ENCODE data around the gene APOL3.

APOL3 gene

GRCh38 chr22:36131907-36132306, 28.6 kb downstream of the APOL3 start:
- no peak for TF ChIP-seq GATA3 (IDR thresholded peaks at IDR 0.05; ENCODE audit: low read depth, low read length)
- TF ChIP-seq GATA2 (IDR thresholded peaks at IDR 0.05; ENCODE audit: low read depth, low read length) = no peak

DNA sequence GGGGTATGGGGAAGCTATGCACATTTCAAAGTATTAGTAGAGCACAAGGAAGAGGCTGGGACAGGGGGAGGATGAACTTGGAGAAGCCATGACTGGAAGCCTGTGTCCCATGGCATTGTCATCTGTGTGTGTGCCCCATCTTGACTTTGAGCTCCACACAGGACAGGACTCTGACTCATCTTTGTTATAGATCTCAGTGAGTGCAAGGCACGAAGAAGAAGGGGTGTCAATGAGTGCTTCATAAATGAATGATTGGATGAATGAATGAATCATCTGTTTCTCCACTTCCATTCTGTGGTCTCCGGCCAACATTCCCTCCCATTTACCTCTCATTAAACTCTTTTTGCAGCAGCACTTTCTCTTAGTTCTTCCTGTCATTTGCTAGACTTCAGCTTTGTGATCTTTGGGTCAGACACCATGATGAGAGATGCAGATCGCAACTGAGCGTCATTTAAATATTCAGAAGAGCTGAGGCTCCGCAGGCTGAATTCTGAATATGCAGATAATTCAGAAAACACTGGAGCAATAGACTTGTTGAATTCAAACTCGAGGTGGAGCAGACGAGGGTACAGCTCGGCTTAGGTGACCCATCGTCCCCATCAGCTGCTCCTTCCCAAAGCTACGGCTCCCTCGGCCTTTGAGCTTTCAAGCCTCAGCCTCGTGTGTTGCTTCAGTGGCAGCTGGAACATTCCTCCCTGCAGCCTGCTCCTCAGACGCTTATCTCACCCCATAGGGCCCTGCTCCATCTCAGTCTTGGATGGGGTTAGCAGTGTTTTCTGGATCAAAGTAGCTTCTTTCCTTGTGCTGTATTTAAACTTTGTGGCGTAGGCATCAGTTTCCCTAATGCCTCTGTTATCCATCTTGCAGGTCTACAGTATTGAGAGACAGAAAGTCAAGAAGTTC, 30.8 kb downstream of the APOL3 start:
- TF ChIP-seq GATA3 (IDR thresholded peaks at IDR 0.05; ENCODE audit: low read depth, low read length) (no peak), GATA2 (IDR thresholded peaks at IDR 0.05; ENCODE audit: low read depth, low read length) (no peak)

GRCh38 chr22:36129071-36129470, 31.5 kb downstream of the APOL3 start:
- no peak for TF ChIP-seq GATA3 (IDR thresholded peaks at IDR 0.05; ENCODE audit: low read depth, low read length)
- no peak for TF ChIP-seq GATA2 (IDR thresholded peaks at IDR 0.05; ENCODE audit: low read depth, low read length)

- TF ChIP-seq GATA2 (IDR thresholded peaks at IDR 0.05; ENCODE audit: low read depth, low read length) (no peak), GATA3 (IDR thresholded peaks at IDR 0.05; ENCODE audit: low read depth, low read length) (no peak)
These were observed 34.5 kb downstream of the APOL3 start for GRCh38 chr22:36125994-36126531.

DNA sequence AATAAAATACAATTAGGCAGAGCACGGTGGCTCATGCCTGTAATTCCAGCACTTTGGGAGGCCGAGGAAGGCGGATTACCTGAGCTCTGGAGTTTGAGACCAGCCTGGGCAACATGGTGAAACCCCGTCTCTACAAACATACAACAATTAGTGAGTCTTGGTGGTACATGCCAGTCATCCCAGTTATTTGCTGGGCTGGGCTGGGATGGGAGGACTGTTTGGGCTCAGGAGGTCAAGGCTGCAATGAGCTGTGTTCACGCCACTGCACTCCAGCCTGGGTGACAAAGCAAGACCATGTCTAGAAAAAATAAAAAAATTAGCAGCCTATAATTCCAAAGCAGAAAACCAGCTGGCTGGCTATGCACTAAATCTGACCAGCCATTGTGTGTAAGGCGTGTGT, 35.1 kb downstream of the APOL3 start:
- TF ChIP-seq GATA3 (IDR thresholded peaks at IDR 0.05; ENCODE audit: low read depth, low read length) = no peak

DNA sequence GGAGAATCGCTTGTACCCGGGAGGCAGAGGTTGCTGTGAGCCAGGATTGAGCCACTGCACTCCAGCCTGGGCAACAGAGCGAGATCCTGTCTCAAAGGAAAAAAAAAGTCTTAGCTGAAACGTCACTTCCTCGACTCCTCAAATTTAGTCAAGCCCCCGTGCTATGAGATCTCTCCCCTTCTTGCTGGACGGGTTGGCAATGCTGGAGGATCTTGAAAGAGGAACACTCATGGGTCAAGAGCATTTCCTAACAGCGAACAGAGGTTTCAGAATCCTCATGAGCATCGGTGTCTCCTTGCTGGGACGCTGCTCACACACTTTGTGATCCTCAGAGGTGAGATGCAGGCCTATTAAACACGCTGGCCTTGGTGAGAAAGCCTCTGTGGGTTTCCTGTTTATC, 35.9 kb downstream of the APOL3 start:
- TF ChIP-seq GATA2 (IDR thresholded peaks at IDR 0.05; ENCODE audit: low read depth, low read length) (no peak), GATA3 (IDR thresholded peaks at IDR 0.05; ENCODE audit: low read depth, low read length) (no peak)

- TF ChIP-seq GATA2 (IDR thresholded peaks at IDR 0.05; ENCODE audit: low read depth, low read length) = no peak
- no peak for TF ChIP-seq GATA3 (IDR thresholded peaks at IDR 0.05; ENCODE audit: low read depth, low read length)
These were observed 36.6 kb downstream of the APOL3 start for GRCh38 chr22:36123673-36124630.

DNA sequence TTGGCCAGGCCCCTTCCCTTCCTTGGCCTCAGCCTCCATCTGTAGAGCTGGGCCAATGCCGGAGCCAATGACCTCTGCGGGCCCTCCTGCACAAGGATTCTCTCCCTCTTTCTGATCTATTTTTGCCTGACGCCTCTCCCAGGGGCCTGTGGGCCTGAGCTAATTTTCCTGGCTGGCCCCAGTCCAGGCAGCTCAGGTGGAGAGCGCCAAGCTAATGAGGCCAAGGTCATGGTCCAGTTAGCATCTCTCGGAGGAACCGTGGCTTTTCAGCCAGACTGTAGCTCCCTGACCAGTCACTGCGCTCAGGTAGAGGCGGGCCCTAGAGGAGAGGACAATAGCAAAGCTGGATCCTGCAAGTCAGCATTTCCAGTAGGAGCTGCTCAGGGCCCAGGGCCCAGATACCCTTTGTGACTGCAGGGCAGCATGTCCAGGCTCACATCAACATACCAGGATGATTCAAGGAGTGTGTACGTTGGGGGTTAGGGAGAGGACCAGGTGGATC, 43.5 kb downstream of the APOL3 start:
- TF ChIP-seq GATA3 (IDR thresholded peaks at IDR 0.05; ENCODE audit: low read depth, low read length) (no peak), GATA2 (IDR thresholded peaks at IDR 0.05; ENCODE audit: low read depth, low read length) (no peak)

DNA sequence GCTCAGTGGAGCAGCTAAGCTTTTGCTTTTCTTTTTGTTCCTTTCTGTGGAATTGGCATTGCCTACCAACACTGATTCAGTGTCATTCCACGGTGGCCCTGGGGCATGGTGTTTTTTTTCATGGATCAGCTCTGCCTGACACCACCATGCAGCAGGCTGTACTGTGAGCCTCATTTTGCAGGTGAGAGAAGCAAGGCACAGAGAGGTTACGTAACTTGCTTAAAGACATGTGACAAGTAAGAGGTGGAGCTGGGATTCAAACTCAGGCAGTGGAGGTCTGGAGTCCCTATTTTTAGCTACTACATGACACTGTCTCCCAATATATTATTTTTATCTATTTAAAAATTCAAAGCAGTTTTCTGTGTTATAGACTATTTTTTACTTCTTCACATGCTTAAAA, 44.4 kb downstream of the APOL3 start:
- no peak for TF ChIP-seq GATA2 (IDR thresholded peaks at IDR 0.05; ENCODE audit: low read depth, low read length)
- no peak for TF ChIP-seq GATA3 (IDR thresholded peaks at IDR 0.05; ENCODE audit: low read depth, low read length)

- TF ChIP-seq GATA3 (IDR thresholded peaks at IDR 0.05; ENCODE audit: low read depth, low read length) (no peak), GATA2 (IDR thresholded peaks at IDR 0.05; ENCODE audit: low read depth, low read length) (no peak)
These were observed 47.4 kb downstream of the APOL3 start for GRCh38 chr22:36113121-36113520.

- no peak for TF ChIP-seq GATA3 (IDR thresholded peaks at IDR 0.05; ENCODE audit: low read depth, low read length)
- TF ChIP-seq GATA2 (IDR thresholded peaks at IDR 0.05; ENCODE audit: low read depth, low read length) = no peak
These were observed 49.2 kb downstream of the APOL3 start for GRCh38 chr22:36111316-36111715.

DNA sequence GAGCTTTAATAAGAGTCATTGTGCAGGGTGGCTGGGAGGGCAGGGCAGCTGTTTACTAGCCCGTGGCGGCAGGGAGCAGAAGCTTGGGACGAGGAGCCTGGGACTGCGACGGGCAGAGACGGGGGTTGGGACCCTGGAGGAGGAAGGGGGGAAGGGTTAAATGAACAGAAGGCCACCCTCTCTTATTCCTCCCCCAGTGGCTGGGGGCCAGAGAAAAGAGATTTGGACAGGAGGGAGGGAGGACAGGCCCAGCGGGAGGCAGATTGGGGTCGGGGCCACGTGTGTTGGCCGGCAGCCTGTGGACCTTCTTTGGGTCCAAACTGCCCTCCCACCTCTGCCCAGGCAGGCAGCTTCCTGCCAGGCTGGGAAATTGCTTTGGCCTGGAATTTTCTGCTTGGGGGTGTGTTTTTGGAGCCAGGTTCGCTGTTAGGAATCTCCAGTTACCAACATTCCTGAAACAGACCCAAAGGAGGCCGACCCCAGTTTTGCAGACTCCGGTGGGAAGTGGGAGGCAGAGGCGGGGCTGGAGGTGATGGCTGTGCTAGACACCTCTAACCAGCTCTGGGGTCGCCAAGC, 50.2 kb downstream of the APOL3 start:
- no peak for TF ChIP-seq GATA3 (IDR thresholded peaks at IDR 0.05; ENCODE audit: low read depth, low read length)
- no peak for TF ChIP-seq GATA2 (IDR thresholded peaks at IDR 0.05; ENCODE audit: low read depth, low read length)

- no peak for TF ChIP-seq GATA2 (IDR thresholded peaks at IDR 0.05; ENCODE audit: low read depth, low read length)
- no peak for TF ChIP-seq GATA3 (IDR thresholded peaks at IDR 0.05; ENCODE audit: low read depth, low read length)
These were observed 53.1 kb downstream of the APOL3 start for GRCh38 chr22:36107436-36107835.

GRCh38 chr22:36106910-36107309, 53.6 kb downstream of the APOL3 start:
- TF ChIP-seq GATA2 (IDR thresholded peaks at IDR 0.05; ENCODE audit: low read depth, low read length) = no peak
- no peak for TF ChIP-seq GATA3 (IDR thresholded peaks at IDR 0.05; ENCODE audit: low read depth, low read length)

Data from SH-SY5Y (cell line).